ENCODE measurements around the gene SORCS2.

The SORCS2 gene

GRCh38 chr4:7362862-7363430 is 170.6 kb downstream of the SORCS2 start:
- DNase-seq: no peak

- no peak for DNase-seq
These were observed 172.6 kb downstream of the SORCS2 start for GRCh38 chr4:7364979-7365378.

GRCh38 chr4:7365462-7366179 is 173.3 kb downstream of the SORCS2 start:
- no peak for DNase-seq

GRCh38 chr4:7366180-7366945 is 174.0 kb downstream of the SORCS2 start:
- no peak for DNase-seq

- DNase-seq: no peak
These were observed 174.6 kb downstream of the SORCS2 start for GRCh38 chr4:7366954-7367353.

GRCh38 chr4:7367406-7367805 is 175.1 kb downstream of the SORCS2 start:
- no peak for DNase-seq

- no peak for DNase-seq
These were observed 175.5 kb downstream of the SORCS2 start for GRCh38 chr4:7367864-7368277.

GRCh38 chr4:7368296-7368695 is 176.0 kb downstream of the SORCS2 start:
- no peak for DNase-seq

- DNase-seq: no peak
These were observed 177.2 kb downstream of the SORCS2 start for GRCh38 chr4:7369511-7369910.

- no peak for DNase-seq
These were observed 177.7 kb downstream of the SORCS2 start for GRCh38 chr4:7370038-7370437.

GRCh38 chr4:7371210-7371941 is 179.0 kb downstream of the SORCS2 start:
- no peak for DNase-seq

GRCh38 chr4:7372673-7373072 is 180.3 kb downstream of the SORCS2 start:
- DNase-seq: no peak

- DNase-seq: no peak
These were observed 182.2 kb downstream of the SORCS2 start for GRCh38 chr4:7374571-7374970.

- DNase-seq: no peak
These were observed 183.1 kb downstream of the SORCS2 start for GRCh38 chr4:7375427-7375826.

- DNase-seq: no peak
These were observed 185.0 kb downstream of the SORCS2 start for GRCh38 chr4:7377223-7377865.

- no peak for DNase-seq
These were observed 186.8 kb downstream of the SORCS2 start for GRCh38 chr4:7379186-7379585.

- DNase-seq: no peak
These were observed 187.4 kb downstream of the SORCS2 start for GRCh38 chr4:7379719-7380118.

- DNase-seq: no peak
These were observed 189.0 kb downstream of the SORCS2 start for GRCh38 chr4:7381221-7381889.

GRCh38 chr4:7381890-7382633 is 189.7 kb downstream of the SORCS2 start:
- no peak for DNase-seq

- DNase-seq: no peak
These were observed 190.3 kb downstream of the SORCS2 start for GRCh38 chr4:7382634-7383014.

GRCh38 chr4:7383266-7383665 is 190.9 kb downstream of the SORCS2 start:
- DNase-seq: no peak
